Measurements from ENCODE around the gene GAGE10.
A peak's percentile ranks its signal among the peaks of the same experiment; 100 is the strongest.
"Not testable (repeated sequence)": the region's sequence is repeated elsewhere in the genome, so short reads cannot be mapped to it uniquely, and the experiment has no call there.

The GAGE10 gene

GRCh38 chrX:49276671-49277534 lies 26.5 kb upstream of the GAGE10 start:
- no peak for DNase-seq

- no peak for DNase-seq
Measured at GRCh38 chrX:49277535-49277830, 26.0 kb upstream of the GAGE10 start.

- DNase-seq: no peak
Measured at GRCh38 chrX:49278081-49278480, 25.4 kb upstream of the GAGE10 start.

- DNase-seq: no peak
Measured at GRCh38 chrX:49282647-49283011, 20.8 kb upstream of the GAGE10 start.

- no peak for DNase-seq
Measured at GRCh38 chrX:49284212-49284611, 19.2 kb upstream of the GAGE10 start.

- DNase-seq: no peak
Measured at GRCh38 chrX:49286136-49286535, 17.3 kb upstream of the GAGE10 start.

GRCh38 chrX:49286581-49286980 lies 16.9 kb upstream of the GAGE10 start:
- DNase-seq: no peak

- DNase-seq: no peak
Measured at GRCh38 chrX:49287665-49288064, 15.8 kb upstream of the GAGE10 start.

- no peak for DNase-seq
Measured at GRCh38 chrX:49290215-49290614, 13.2 kb upstream of the GAGE10 start.

GRCh38 chrX:49291615-49292337 lies 11.7 kb upstream of the GAGE10 start:
- DNase-seq: peak; percentile 12 to 16

- DNase-seq: no peak
Measured at GRCh38 chrX:49292400-49293362, 10.8 kb upstream of the GAGE10 start.

GRCh38 chrX:49299293-49299692 lies 4.2 kb upstream of the GAGE10 start:
- not testable (repeated sequence) for DNase-seq

- no peak for DNase-seq
Measured at GRCh38 chrX:49300703-49301102, 2.7 kb upstream of the GAGE10 start.

- DNase-seq: not testable (repeated sequence)
Measured at GRCh38 chrX:49307775-49308174, 4.3 kb downstream of the GAGE10 start.

- DNase-seq: no peak
Measured at GRCh38 chrX:49308604-49309269, 5.3 kb downstream of the GAGE10 start.

- no peak for DNase-seq
Measured at GRCh38 chrX:49309401-49309981, 6.0 kb downstream of the GAGE10 start.

GRCh38 chrX:49310371-49310770 lies 6.9 kb downstream of the GAGE10 start:
- no peak for DNase-seq

GRCh38 chrX:49312176-49312575 lies 8.7 kb downstream of the GAGE10 start:
- DNase-seq: no peak

GRCh38 chrX:49316085-49316484 lies 12.6 kb downstream of the GAGE10 start:
- DNase-seq: no peak

- DNase-seq: not testable (repeated sequence)
Measured at GRCh38 chrX:49321737-49322136, 18.3 kb downstream of the GAGE10 start, which contains the start of gene GAGE12J. Gene GAGE12J, plus strand, starts transcription at chrX:49322037. Its CDS starts 1,157 bp downstream, at chrX:49323194.

GRCh38 chrX:49322266-49322665 lies 18.8 kb downstream of the GAGE10 start:
- DNase-seq: not testable (repeated sequence)

- not testable (repeated sequence) for DNase-seq
Measured at GRCh38 chrX:49323735-49324134, 20.3 kb downstream of the GAGE10 start.
